Hepatocyte (in vitro differentiated cells): ENCODE measurements around the gene CCDC85C. TPM values are rescaled to one million over a fixed set of nuclear protein-coding genes. Genes with fewer than 3 reads are reported as not detected.

Source experiments
- DNase-seq: peaks from one replicate; pipeline ENCODE4 v3.0.0-alpha.2; 2016; ENCODE audit warnings: low spot score
- H2AFZ ChIP-seq: fragments of 200-600 bp; sonication (generic); 2 replicates; pipeline ENCODE4 v1.6.0; 2016; ENCODE audit warnings: antibody characterized with exemption, mild to moderate bottlenecking
- H3K27ac ChIP-seq: fragments of 200-600 bp; sonication (generic); 2 replicates; pipeline ENCODE4 v1.5.1; 2016; ENCODE audit warnings: mild to moderate bottlenecking
- H3K27me3 ChIP-seq: fragments of 200-600 bp; sonication (generic); 2 replicates; pipeline ENCODE4 v1.6.1; 2016
- H3K36me3 ChIP-seq: fragments of 200-600 bp; sonication (generic); replicated peaks from 2 replicates; pipeline ENCODE4 v1.5.1; 2016; ENCODE audit warnings: low read depth; ENCODE audit not compliant: insufficient read depth
- H3K4me1 ChIP-seq: fragments of 200-600 bp; sonication (generic); 2 replicates; pipeline ENCODE4 v1.5.1; 2016; ENCODE audit warnings: mild to moderate bottlenecking, moderate library complexity; ENCODE audit not compliant: insufficient read depth
- H3K4me2 ChIP-seq: fragments of 200-600 bp; sonication (generic); 2 replicates; pipeline ENCODE4 v1.6.0; 2016
- H3K4me3 ChIP-seq: fragments of 200-600 bp; sonication (generic); 2 replicates; pipeline ENCODE4 v1.5.1; 2016; ENCODE audit warnings: mild to moderate bottlenecking
- H3K79me2 ChIP-seq: fragments of 200-600 bp; sonication (generic); 2 replicates; pipeline ENCODE4 v1.6.0; 2017; ENCODE audit warnings: mild to moderate bottlenecking
- H3K9me2 ChIP-seq: fragments of 200-600 bp; sonication (generic); replicated peaks from 2 replicates; pipeline ENCODE4 v1.6.0; 2017; ENCODE audit warnings: mild to moderate bottlenecking; ENCODE audit not compliant: insufficient read depth
- H3K9me3 ChIP-seq: fragments of 200-600 bp; sonication (generic); 2 replicates; pipeline ENCODE4 v1.5.1; 2016; ENCODE audit warnings: low read depth, mild to moderate bottlenecking
- H4K20me1 ChIP-seq: fragments of 200-600 bp; sonication (generic); 2 replicates; pipeline ENCODE4 v1.6.0; 2016; ENCODE audit warnings: mild to moderate bottlenecking; ENCODE audit not compliant: insufficient read depth, poor library complexity, severe bottlenecking
- EZH2 ChIP-seq: fragments of 200-600 bp; sonication (generic); IDR thresholded peaks from 2 replicates; pipeline ENCODE4 v1.6.1; 2016; ENCODE audit warnings: antibody characterized with exemption, mild to moderate bottlenecking, borderline replicate concordance
- EZH2phosphoT487 ChIP-seq: fragments of 200-600 bp; sonication (generic); IDR thresholded peaks from one replicate; pipeline ENCODE4 v1.6.1; 2018; ENCODE audit warnings: antibody characterized with exemption, mild to moderate bottlenecking, low read depth, moderate library complexity; ENCODE audit not compliant: unreplicated experiment, severe bottlenecking
- WGBS: methylation state at CpG from one replicate; pipeline ENCODE4 v1.1.6; 2016; ENCODE audit warnings: low lambda C conversion rate; ENCODE audit errors: missing lambda C conversion rate; 5-methylcytosine and 5-hydroxymethylcytosine counted together
- polyA plus RNA-seq: library from polyadenylated mRNA; unstranded; fragments of >200 nt; fragmentation: Nextera tagmentation; extraction: Ambion mirVana; gene quantifications from 2 replicates; pipeline ENCODE4 v1.2.1, GENCODE V29; 2016
- total RNA-seq: library from RNA; depleted of rRNA; stranded (reverse); fragments of >200 nt; gene quantifications from 2 replicates; pipeline ENCODE4 v1.2.3, GENCODE V29; 2014
- TF ChIP-seq, protein P1 (sequence below): fragments of 200-600 bp; sonication (generic); IDR thresholded peaks from 2 replicates; pipeline ENCODE4 v1.5.1; 2016; ENCODE audit warnings: antibody characterized with exemption, mild to moderate bottlenecking; ENCODE audit not compliant: poor library complexity

The CCDC85C gene
- total and polyA plus RNA-seq, 2 experiments from 2014 or later = 37.8 to 47.2 TPM

DNA sequence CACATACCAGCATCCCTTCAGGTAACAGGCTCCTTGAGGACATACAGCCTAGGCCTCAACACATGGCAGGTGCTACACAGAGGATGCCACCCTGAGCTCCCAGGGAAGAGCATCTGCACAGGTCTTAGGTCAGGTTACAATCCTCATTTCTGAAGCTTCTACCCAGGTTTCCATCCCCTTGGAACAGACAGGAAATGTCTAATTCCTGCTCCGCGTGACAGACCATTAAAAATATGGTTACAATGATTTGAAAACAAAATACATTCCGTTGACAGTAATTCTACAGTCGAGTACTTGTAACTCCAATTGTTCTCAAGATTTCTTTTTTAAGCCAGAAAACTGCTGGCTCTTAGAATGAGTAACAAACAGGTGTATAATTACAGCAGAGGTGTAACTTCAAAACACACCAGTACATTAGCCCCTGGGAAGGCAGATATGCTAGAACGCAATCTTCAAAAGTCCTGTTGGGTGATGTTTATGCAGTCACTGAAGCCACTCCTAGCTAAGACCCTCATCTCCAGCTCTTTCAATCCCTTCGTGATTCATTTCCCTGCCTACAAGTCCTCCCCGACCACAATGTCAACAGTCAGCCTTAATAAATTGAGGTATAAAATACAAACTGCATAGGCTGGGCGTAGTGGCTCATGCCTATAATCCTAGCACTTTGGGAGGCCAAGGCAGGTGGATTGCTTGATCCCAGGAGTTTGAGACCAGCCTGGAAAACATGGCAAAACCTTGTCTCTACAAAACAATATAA is 135.0 kb downstream of the CCDC85C start:
- WGBS = 87% methylated on average over 8 of the region's 8 CpGs
- H3K36me3 ChIP-seq = no peaks in the 10 kb centered on the region
- H3K9me2 ChIP-seq = no peaks in the 10 kb centered on the region
- TF ChIP-seq EZH2 (no peak), EZH2phosphoT487 (no peak)
- TF ChIP-seq, protein P1, sequence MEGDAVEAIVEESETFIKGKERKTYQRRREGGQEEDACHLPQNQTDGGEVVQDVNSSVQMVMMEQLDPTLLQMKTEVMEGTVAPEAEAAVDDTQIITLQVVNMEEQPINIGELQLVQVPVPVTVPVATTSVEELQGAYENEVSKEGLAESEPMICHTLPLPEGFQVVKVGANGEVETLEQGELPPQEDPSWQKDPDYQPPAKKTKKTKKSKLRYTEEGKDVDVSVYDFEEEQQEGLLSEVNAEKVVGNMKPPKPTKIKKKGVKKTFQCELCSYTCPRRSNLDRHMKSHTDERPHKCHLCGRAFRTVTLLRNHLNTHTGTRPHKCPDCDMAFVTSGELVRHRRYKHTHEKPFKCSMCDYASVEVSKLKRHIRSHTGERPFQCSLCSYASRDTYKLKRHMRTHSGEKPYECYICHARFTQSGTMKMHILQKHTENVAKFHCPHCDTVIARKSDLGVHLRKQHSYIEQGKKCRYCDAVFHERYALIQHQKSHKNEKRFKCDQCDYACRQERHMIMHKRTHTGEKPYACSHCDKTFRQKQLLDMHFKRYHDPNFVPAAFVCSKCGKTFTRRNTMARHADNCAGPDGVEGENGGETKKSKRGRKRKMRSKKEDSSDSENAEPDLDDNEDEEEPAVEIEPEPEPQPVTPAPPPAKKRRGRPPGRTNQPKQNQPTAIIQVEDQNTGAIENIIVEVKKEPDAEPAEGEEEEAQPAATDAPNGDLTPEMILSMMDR = no peak
- H3K9me3 ChIP-seq = no peaks in the 10 kb centered on the region
- no peak overlapping the region for H3K4me3 ChIP-seq
- H3K79me2 ChIP-seq = peaks cover 97% of the 10 kb centered on the region
- H3K27ac ChIP-seq = no peak overlapping the region
- no peak overlapping the region for H3K4me2 ChIP-seq
- no peak for DNase-seq
- H2AFZ ChIP-seq = no peak overlapping the region
- H4K20me1 ChIP-seq = peaks cover 40% of the 10 kb centered on the region
- no peaks in the 10 kb centered on the region for H3K27me3 ChIP-seq
- peaks cover 14% of the 10 kb centered on the region for H3K4me1 ChIP-seq

DNA sequence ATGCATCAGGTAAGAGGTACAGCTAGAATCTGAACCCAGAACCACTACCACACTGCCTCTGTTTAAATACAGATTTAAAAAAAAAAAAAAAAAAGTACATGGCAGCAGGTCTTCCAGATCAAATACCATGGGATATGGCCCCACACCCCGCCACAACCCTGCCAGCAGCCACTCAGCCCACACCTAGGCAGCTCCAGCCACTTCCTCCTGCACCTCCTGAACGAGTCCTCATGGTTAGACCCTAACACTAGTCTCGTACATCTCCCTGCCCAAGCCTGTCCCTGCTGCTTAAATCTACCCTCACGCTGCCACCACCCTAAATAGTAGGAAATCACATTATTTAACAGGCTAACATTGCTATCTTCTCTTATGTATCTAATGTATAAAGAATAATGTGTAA is 135.9 kb downstream of the CCDC85C start:
- TF ChIP-seq, protein P1 = no peak
- TF ChIP-seq EZH2phosphoT487 (no peak), EZH2 (no peak)

DNA sequence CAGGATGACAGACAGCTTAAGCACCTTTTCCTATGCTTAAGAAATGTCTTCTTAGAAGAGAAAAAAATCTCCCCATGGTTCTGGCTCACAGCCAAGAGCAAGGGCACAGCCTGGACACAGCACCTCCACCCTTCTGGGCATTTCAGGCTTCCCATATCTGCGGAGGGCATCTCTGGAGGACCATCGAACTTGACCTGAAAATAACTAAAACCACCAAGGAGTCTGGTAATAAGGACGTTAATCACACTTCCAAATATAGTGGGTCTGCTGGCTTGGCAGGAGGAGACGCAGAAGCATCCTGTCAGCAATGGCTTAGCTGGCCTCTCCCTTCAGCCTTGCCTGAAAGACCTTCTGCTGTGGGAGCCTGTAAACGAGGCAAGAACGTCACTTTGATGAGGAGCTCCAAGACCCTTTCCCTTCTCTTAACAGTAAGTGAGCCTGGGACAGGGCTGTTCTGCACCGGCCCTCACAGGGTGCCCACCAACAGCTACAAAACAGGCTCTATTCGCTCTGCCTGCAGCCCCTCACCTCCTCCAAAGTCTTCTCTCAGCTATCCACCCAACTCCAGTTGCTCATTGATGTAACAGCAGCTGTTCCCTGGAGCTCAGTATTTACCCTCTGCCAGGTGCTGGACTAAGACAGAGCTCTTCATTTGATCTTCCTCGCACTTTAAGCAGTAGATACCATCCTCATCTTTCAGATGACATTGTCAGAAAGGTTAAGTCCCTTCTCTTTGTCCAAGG is 136.5 kb downstream of the CCDC85C start:
- TF ChIP-seq, protein P1 = no peak
- TF ChIP-seq EZH2 (no peak), EZH2phosphoT487 (no peak)
- Histone ChIP-seq H3K27me3 (no peaks in the 10 kb centered on the region), H4K20me1 (peaks cover 26% of the 10 kb centered on the region), H3K36me3 (no peaks in the 10 kb centered on the region), H3K9me3 (no peaks in the 10 kb centered on the region), H3K4me3 (no peak overlapping the region), H3K27ac (no peak overlapping the region), H3K4me2 (peak overlapping the region; percentile 6), H2AFZ (no peak overlapping the region), H3K9me2 (no peaks in the 10 kb centered on the region), H3K79me2 (peaks cover 87% of the 10 kb centered on the region), H3K4me1 (peaks cover 14% of the 10 kb centered on the region)
- no peak for DNase-seq
- 68% methylated on average over 9 of the region's 9 CpGs for WGBS

More for the DNA sequence above, 135.9 kb downstream of the CCDC85C start:
- no peaks in the 10 kb centered on the region for H3K36me3 ChIP-seq
- H3K79me2 ChIP-seq = peaks cover 88% of the 10 kb centered on the region
- peaks cover 32% of the 10 kb centered on the region for H4K20me1 ChIP-seq
- DNase-seq = no peak
- no peak overlapping the region for H3K4me2 ChIP-seq
- no peak overlapping the region for H2AFZ ChIP-seq
- H3K4me1 ChIP-seq = peaks cover 14% of the 10 kb centered on the region
- 84% methylated on average over 4 of the region's 4 CpGs for WGBS
- H3K9me2 ChIP-seq = no peaks in the 10 kb centered on the region
- H3K27me3 ChIP-seq = no peaks in the 10 kb centered on the region
- H3K27ac ChIP-seq = no peak overlapping the region
- no peak overlapping the region for H3K4me3 ChIP-seq
- H3K9me3 ChIP-seq = no peaks in the 10 kb centered on the region
